ENCODE data around the gene PBX1. TPM values are rescaled to one million over a fixed set of nuclear protein-coding genes. Genes with fewer than 3 reads are reported as not detected.

PBX1 gene
- total and polyA plus RNA-seq, 10 of the 15 experiments (the other 5 are each of a cell fraction or from before 2014, with no cell fraction given) = 0.05 to 0.28 (median 0.11) TPM; not detected in 5

- in situ Hi-C loops (cut with MboI) = no loop called here
- intact Hi-C loops (cut with micrococcal nuclease; ENCODE audit: unreplicated experiment) = loop anchor here (5.0 kb wide), 1 partner anchor 112 kb away; no protein-coding TSS in a partner anchor
- CTCF ChIA-PET = no interaction called here
- TF ChIP-seq HDGF (IDR thresholded peaks at IDR 0.05) = no peak
- no peak for TF ChIP-seq RUNX3 (IDR thresholded peaks at IDR 0.05; ENCODE audit: low read length)
- no peak for TF ChIP-seq YY1 (IDR thresholded peaks at IDR 0.05; ENCODE audit: low read depth, low read length)
- TF ChIP-seq HDAC6 (IDR thresholded peaks at IDR 0.05; ENCODE audit: unreplicated experiment) = no peak
- no peak for TF ChIP-seq BCLAF1 (IDR thresholded peaks at IDR 0.05)
- no peak for TF ChIP-seq PAX5 (IDR thresholded peaks at IDR 0.05; ENCODE audit: borderline replicate concordance, low read depth, low read length)
- TF ChIP-seq ETV6 (conservative IDR thresholded peaks at IDR 0.05 in 1 of 2, IDR thresholded peaks at IDR 0.05 in 1 of 2; ENCODE audit: borderline replicate concordance in 1 of 2, low read depth in 1 of 2) = no peak
- no peak for TF ChIP-seq FOXM1 (IDR thresholded peaks at IDR 0.05; ENCODE audit: low read depth, low read length)
- Histone ChIP-seq H3K9me3 (replicated peaks; ENCODE audit: control insufficient read depth, insufficient read depth, low read length) (no peaks in the 10 kb centered on the region), H3K4me2 (ENCODE audit: control insufficient read depth, insufficient read depth) (no peak overlapping the region), H4K20me1 (ENCODE audit: control insufficient read depth, insufficient read depth) (no peaks in the 10 kb centered on the region), H3K79me2 (ENCODE audit: control insufficient read depth, insufficient read depth, low read length) (no peaks in the 10 kb centered on the region), H3K27ac (ENCODE audit: control insufficient read depth, insufficient read depth) (no peak overlapping the region), H2AFZ (ENCODE audit: control insufficient read depth, low read depth, low read length) (no peak overlapping the region), H3K4me1 (ENCODE audit: control insufficient read depth, insufficient read depth, low read length) (no peaks in the 10 kb centered on the region), H3K9ac (ENCODE audit: control insufficient read depth, insufficient read depth, low read length) (no peak overlapping the region), H3K4me3 (no peak overlapping the region), H3K27me3 (replicated peaks in 1 of 2; ENCODE audit: control insufficient read depth in 2 of 2, insufficient read depth in 2 of 2, low read length in 1 of 2) (no peaks in the 10 kb centered on the region), H3K36me3 (ENCODE audit: control insufficient read depth in 2 of 2, insufficient read depth in 2 of 2, low read length in 1 of 2) (no peaks in the 10 kb centered on the region)
- ATAC-seq (peak; percentile 20), FAIRE-seq (no peak), DNase-seq (ENCODE audit: low read depth, low spot score) (no peak)
- RAD21 ChIA-PET (ENCODE audit: unreplicated experiment) = no interaction called here
- WGBS (ENCODE audit: insufficient coverage, insufficient replicate concordance, low lambda C conversion rate, missing lambda C conversion rate) = 0% methylated on average over 4 of the region's 4 CpGs
- POLR2A ChIA-PET = interaction anchor here (0.5 kb wide), 1 partner anchor 193 kb away, joined by 4 read pairs; no protein-coding TSS in a partner anchor
- SMC1A ChIA-PET (ENCODE audit: uncharacterized antibody, unreplicated experiment) = interaction anchor here (1.0 to 1.1 kb wide), 2 partner anchors 18 to 24 kb away, joined by 3 read pairs; no protein-coding TSS in a partner anchor
- no TSS peak for BruUV-seq (replicated peaks)
These were observed 100.8 kb downstream of the PBX1 start for GRCh38 chr1:164659621-164660411.
